MCF 10A (cell line): Measurements from ENCODE around the gene WDR3. TPM values are rescaled to one million over a fixed set of nuclear protein-coding genes. Genes with fewer than 3 reads are reported as not detected.

ENCODE experiments used
- BruUV-seq: library from RNA; stranded (reverse); fragments of 400-500 nt; replicated peaks from 2 replicates; lab custom pipeline; 2021; lab: Mats Ljungman, UMichigan
- CTCF ChIA-PET: fragments of 300-600 bp; sonication (Branson Sonifier 250); formaldehyde crosslinking; extraction: SDS; loops from one replicate; lab custom pipeline; 2021; ENCODE audit warnings: antibody characterized with exemption, inconsistent platforms; lab: Yijun Ruan, JAX
- POLR2A ChIA-PET: fragments of 300-600, 350-650 bp; sonication (Branson Sonifier 250); formaldehyde crosslinking; extraction: SDS; loops from one replicate; lab custom pipeline; 2020; ENCODE audit warnings: antibody characterized with exemption, inconsistent platforms; lab: Yijun Ruan, JAX
- DNase-seq: peaks from one replicate; pipeline ENCODE4 v3.0.0-alpha.2; 2018; ENCODE audit not compliant: unreplicated experiment
- H3K27ac Mint-ChIP-seq: one replicate; pipeline ENCODE4 v1.8.0; 2022; ENCODE audit warnings: mild to moderate bottlenecking, low read depth, mixed read lengths; ENCODE audit not compliant: unreplicated experiment
- H3K27me3 Mint-ChIP-seq: one replicate; pipeline ENCODE4 v1.8.0; 2022; ENCODE audit warnings: mixed read lengths; ENCODE audit not compliant: insufficient read depth, unreplicated experiment
- H3K36me3 Mint-ChIP-seq: one replicate; pipeline ENCODE4 v1.8.0; 2022; ENCODE audit warnings: mild to moderate bottlenecking, moderate library complexity, mixed read lengths; ENCODE audit not compliant: insufficient read depth, unreplicated experiment
- H3K4me1 Mint-ChIP-seq: one replicate; pipeline ENCODE4 v1.8.0; 2022; ENCODE audit warnings: mixed read lengths; ENCODE audit not compliant: insufficient read depth, unreplicated experiment
- H3K4me3 Mint-ChIP-seq: one replicate; pipeline ENCODE4 v1.8.0; 2022; ENCODE audit warnings: mild to moderate bottlenecking, moderate library complexity, mixed read lengths; ENCODE audit not compliant: unreplicated experiment
- H3K9me3 Mint-ChIP-seq: one replicate; pipeline ENCODE4 v1.8.0; 2022; ENCODE audit warnings: mixed read lengths; ENCODE audit not compliant: unreplicated experiment
- CTCF ChIP-seq: fragments of 200-600 bp; IDR thresholded peaks from one replicate; pipeline ENCODE4 v1.8.0; 2022; ENCODE audit warnings: antibody characterized with exemption, mild to moderate bottlenecking; ENCODE audit not compliant: unreplicated experiment
- intact Hi-C: fragments of 100-400 bp; cut with micrococcal nuclease; formaldehyde crosslinking; loops from 2 replicates; pipeline ENCODE4 v1.14.1; 2022
- total RNA-seq: library from RNA; stranded (reverse); gene quantifications from 2 replicates; pipeline ENCODE4 v1.2.3, GENCODE V29; 2022

Gene WDR3
- total RNA-seq, 1 experiment from 2014 or later, result 74.1 TPM

- H3K9me3 Mint-ChIP-seq, result no peaks in the 10 kb centered on the region
- ChIA-PET POLR2A (interaction anchor here (0.6 to 1.2 kb wide), 2 partner anchors 9 to 30 kb away, joined by 3 read pairs; partner anchors contain the start of genes GDAP2 and WDR3), CTCF (no interaction called here)
- no peaks in the 10 kb centered on the region for H3K27me3 Mint-ChIP-seq
- DNase-seq, result no peak
- H3K27ac Mint-ChIP-seq, result no peak overlapping the region
- TSS peak; percentile 75 for BruUV-seq
- H3K36me3 Mint-ChIP-seq, result peaks cover 72% of the 10 kb centered on the region
- intact Hi-C loops, result no loop called here
- no peak overlapping the region for H3K4me3 Mint-ChIP-seq
- H3K4me1 Mint-ChIP-seq, result no peaks in the 10 kb centered on the region
- no peak for TF ChIP-seq CTCF
Measured at GRCh38 chr1:117959364-117959763, 29.8 kb downstream of the WDR3 start.

- POLR2A ChIA-PET, result no interaction called here
- CTCF ChIA-PET, result interaction anchor here (0.5 kb wide), 1 partner anchor 879 kb away, joined by 4 read pairs; no protein-coding TSS in a partner anchor
- no peaks in the 10 kb centered on the region for H3K27me3 Mint-ChIP-seq
- H3K9me3 Mint-ChIP-seq, result no peaks in the 10 kb centered on the region
- no peak for DNase-seq
- no peak for TF ChIP-seq CTCF
- H3K36me3 Mint-ChIP-seq, result peaks cover 35% of the 10 kb centered on the region
- no peak overlapping the region for H3K27ac Mint-ChIP-seq
- no TSS peak for BruUV-seq
- peaks cover 11% of the 10 kb centered on the region for H3K4me1 Mint-ChIP-seq
- intact Hi-C loops, result no loop called here
- no peak overlapping the region for H3K4me3 Mint-ChIP-seq
Measured at GRCh38 chr1:117964290-117965038, 34.9 kb downstream of the WDR3 start.

GRCh38 chr1:117967477-117967876 is 37.9 kb downstream of the WDR3 start:
- H3K9me3 Mint-ChIP-seq, result no peaks in the 10 kb centered on the region
- ChIA-PET POLR2A (interaction anchor here (1.0 to 1.3 kb wide), 2 partner anchors 10 to 92 kb away, joined by 3 to 4 read pairs; no protein-coding TSS in a partner anchor), CTCF (interaction anchor here (0.6 kb wide), 1 partner anchor 1402 kb away, joined by 4 read pairs; no protein-coding TSS in a partner anchor)
- peaks cover 11% of the 10 kb centered on the region for H3K4me1 Mint-ChIP-seq
- no peaks in the 10 kb centered on the region for H3K27me3 Mint-ChIP-seq
- no peak overlapping the region for H3K4me3 Mint-ChIP-seq
- H3K36me3 Mint-ChIP-seq, result peaks cover 13% of the 10 kb centered on the region
- intact Hi-C loops, result no loop called here
- peak; percentile 57 for DNase-seq
- TF ChIP-seq CTCF, result peak; percentile 27
- H3K27ac Mint-ChIP-seq, result no peak overlapping the region
- BruUV-seq, result no TSS peak

GRCh38 chr1:117967881-117968280 is 38.3 kb downstream of the WDR3 start:
- ChIA-PET CTCF (interaction anchor here (0.6 kb wide), 1 partner anchor 1402 kb away, joined by 4 read pairs; no protein-coding TSS in a partner anchor), POLR2A (interaction anchor here (0.6 to 1.3 kb wide), 4 partner anchors 8 to 93 kb away, joined by 3 to 4 read pairs (median 3); no protein-coding TSS in a partner anchor)
- Mint-ChIP-seq H3K27ac (no peak overlapping the region), H3K9me3 (no peaks in the 10 kb centered on the region), H3K4me1 (peaks cover 11% of the 10 kb centered on the region), H3K27me3 (no peaks in the 10 kb centered on the region), H3K36me3 (peaks cover 13% of the 10 kb centered on the region), H3K4me3 (no peak overlapping the region)
- DNase-seq, result peak; percentile 68
- no peak for TF ChIP-seq CTCF
- intact Hi-C loops, result no loop called here
- BruUV-seq, result no TSS peak
